ENCODE results near the gene PCDH9.

- TF ChIP-seq, protein P1, sequence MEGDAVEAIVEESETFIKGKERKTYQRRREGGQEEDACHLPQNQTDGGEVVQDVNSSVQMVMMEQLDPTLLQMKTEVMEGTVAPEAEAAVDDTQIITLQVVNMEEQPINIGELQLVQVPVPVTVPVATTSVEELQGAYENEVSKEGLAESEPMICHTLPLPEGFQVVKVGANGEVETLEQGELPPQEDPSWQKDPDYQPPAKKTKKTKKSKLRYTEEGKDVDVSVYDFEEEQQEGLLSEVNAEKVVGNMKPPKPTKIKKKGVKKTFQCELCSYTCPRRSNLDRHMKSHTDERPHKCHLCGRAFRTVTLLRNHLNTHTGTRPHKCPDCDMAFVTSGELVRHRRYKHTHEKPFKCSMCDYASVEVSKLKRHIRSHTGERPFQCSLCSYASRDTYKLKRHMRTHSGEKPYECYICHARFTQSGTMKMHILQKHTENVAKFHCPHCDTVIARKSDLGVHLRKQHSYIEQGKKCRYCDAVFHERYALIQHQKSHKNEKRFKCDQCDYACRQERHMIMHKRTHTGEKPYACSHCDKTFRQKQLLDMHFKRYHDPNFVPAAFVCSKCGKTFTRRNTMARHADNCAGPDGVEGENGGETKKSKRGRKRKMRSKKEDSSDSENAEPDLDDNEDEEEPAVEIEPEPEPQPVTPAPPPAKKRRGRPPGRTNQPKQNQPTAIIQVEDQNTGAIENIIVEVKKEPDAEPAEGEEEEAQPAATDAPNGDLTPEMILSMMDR (conservative IDR thresholded peaks at IDR 0.05 in 1 of 2, IDR thresholded peaks at IDR 0.05 in 1 of 2; ENCODE audit: extremely low read depth in 1 of 2, insufficient read depth in 1 of 2, low read depth in 1 of 2, low read length in 2 of 2): no peak
- TF ChIP-seq EZH2 (IDR thresholded peaks at IDR 0.05; ENCODE audit: borderline replicate concordance, low read length): no peak
Observed at GRCh38 chr13:66491251-66491650, 738.9 kb downstream of the PCDH9 start.

All from mammary epithelial cell (primary cell).